Putamen (tissue), 1 donor: ENCODE data around the gene ZMIZ1.
"Not testable (repeated sequence)": the region's sequence is repeated elsewhere in the genome, so short reads cannot be mapped to it uniquely, and the experiment has no call there.

Source experiments
- DNase-seq: peaks from one replicate; pipeline ENCODE4 v3.0.0-alpha.2; 2016; ENCODE audit warnings: low spot score

Gene ZMIZ1

GRCh38 chr10:79266084-79266483, 197.3 kb downstream of the ZMIZ1 start:
- no peak for DNase-seq

- DNase-seq = no peak
Measured at GRCh38 chr10:79266543-79267312, 198.0 kb downstream of the ZMIZ1 start.

- DNase-seq = no peak
Measured at GRCh38 chr10:79267499-79267898, 198.7 kb downstream of the ZMIZ1 start.

GRCh38 chr10:79268161-79268601, 199.4 kb downstream of the ZMIZ1 start:
- no peak for DNase-seq

- DNase-seq = no peak
Measured at GRCh38 chr10:79268742-79269141, 200.0 kb downstream of the ZMIZ1 start.

- no peak for DNase-seq
Measured at GRCh38 chr10:79269443-79269842, 200.7 kb downstream of the ZMIZ1 start.

- no peak for DNase-seq
Measured at GRCh38 chr10:79269969-79270368, 201.2 kb downstream of the ZMIZ1 start.

- no peak for DNase-seq
Measured at GRCh38 chr10:79270466-79271246, 201.9 kb downstream of the ZMIZ1 start.

- DNase-seq = no peak
Measured at GRCh38 chr10:79272353-79272752, 203.6 kb downstream of the ZMIZ1 start.

GRCh38 chr10:79273604-79274003, 204.8 kb downstream of the ZMIZ1 start:
- DNase-seq = no peak

- peak; percentile 96 for DNase-seq
Measured at GRCh38 chr10:79274279-79275104, 205.7 kb downstream of the ZMIZ1 start.

GRCh38 chr10:79275105-79275430, 206.3 kb downstream of the ZMIZ1 start:
- no peak for DNase-seq

GRCh38 chr10:79275431-79275851, 206.7 kb downstream of the ZMIZ1 start:
- no peak for DNase-seq

- DNase-seq = no peak
Measured at GRCh38 chr10:79277579-79278269, 209.0 kb downstream of the ZMIZ1 start.

- not testable (repeated sequence) for DNase-seq
Measured at GRCh38 chr10:79279047-79279446, 210.3 kb downstream of the ZMIZ1 start.

GRCh38 chr10:79280956-79281355, 212.2 kb downstream of the ZMIZ1 start:
- no peak for DNase-seq

- DNase-seq = no peak
Measured at GRCh38 chr10:79282388-79282787, 213.6 kb downstream of the ZMIZ1 start.

GRCh38 chr10:79283616-79284015, 214.8 kb downstream of the ZMIZ1 start:
- DNase-seq = no peak

- DNase-seq = no peak
Measured at GRCh38 chr10:79284158-79284871, 215.5 kb downstream of the ZMIZ1 start.

GRCh38 chr10:79285315-79286197, 216.8 kb downstream of the ZMIZ1 start:
- DNase-seq = no peak
